Caco-2 (cell line): ENCODE measurements around the gene RRP1B. TPM values are rescaled to one million over a fixed set of nuclear protein-coding genes. Genes with fewer than 3 reads are reported as not detected.

Source experiments
- BruUV-seq: library from RNA; stranded (reverse); fragments of 400-500 nt; replicated peaks from 2 replicates; lab custom pipeline; 2021; lab: Mats Ljungman, UMichigan
- CTCF ChIA-PET: fragments of 300-600 bp; sonication (Branson Sonifier 250); formaldehyde crosslinking; loops from one replicate; lab custom pipeline; 2022; ENCODE audit warnings: antibody characterized with exemption; lab: Charles Lee
- POLR2A ChIA-PET: fragments of 300-600 bp; sonication (Branson Sonifier 250); formaldehyde crosslinking; loops from one replicate; lab custom pipeline; 2022; ENCODE audit warnings: antibody characterized with exemption; lab: Charles Lee
- DNase-seq, 2 experiments: peaks; one replicate each; pipeline versions ENCODE4 v3.0.0 to v3.0.0-alpha.2; 2020 to 2022
- H3K27me3 ChIP-seq: replicated peaks from 2 replicates; pipeline ENCODE4 v1.6.0; 2011; ENCODE audit warnings: low read length; ENCODE audit not compliant: control insufficient read depth, insufficient read depth
- H3K36me3 ChIP-seq: 2 replicates; pipeline ENCODE4 v1.5.1; 2011; ENCODE audit warnings: low read length; ENCODE audit not compliant: control insufficient read depth, insufficient read depth
- H3K4me1 ChIP-seq: fragments of 250-450 bp; sonication (Bioruptor Pico); 2 replicates; pipeline ENCODE4 v1.5.1; 2020; ENCODE audit warnings: mild to moderate bottlenecking
- H3K4me3 ChIP-seq: 2 replicates; pipeline ENCODE4 v1.5.1; 2011; ENCODE audit warnings: low read depth, mild to moderate bottlenecking, control low read depth, low read length
- H3K9me3 ChIP-seq: fragments of 250-450 bp; sonication (Bioruptor Pico); 2 replicates; pipeline ENCODE4 v1.5.1; 2020; ENCODE audit warnings: mild to moderate bottlenecking, moderate library complexity
- H3K27ac Mint-ChIP-seq: one replicate; pipeline ENCODE4 v1.8.0; 2022; ENCODE audit warnings: mixed read lengths; ENCODE audit not compliant: unreplicated experiment
- H3K27me3 Mint-ChIP-seq: one replicate; pipeline ENCODE4 v1.8.0; 2022; ENCODE audit warnings: mixed read lengths; ENCODE audit not compliant: insufficient read depth, unreplicated experiment
- H3K36me3 Mint-ChIP-seq: one replicate; pipeline ENCODE4 v1.8.0; 2022; ENCODE audit warnings: mild to moderate bottlenecking, mixed read lengths; ENCODE audit not compliant: insufficient read depth, unreplicated experiment
- H3K4me1 Mint-ChIP-seq: one replicate; pipeline ENCODE4 v1.8.0; 2022; ENCODE audit warnings: low read depth, mixed read lengths; ENCODE audit not compliant: unreplicated experiment
- H3K4me3 Mint-ChIP-seq: one replicate; pipeline ENCODE4 v1.8.0; 2022; ENCODE audit warnings: mild to moderate bottlenecking, moderate library complexity, mixed read lengths; ENCODE audit not compliant: unreplicated experiment
- H3K9me3 Mint-ChIP-seq: one replicate; pipeline ENCODE4 v1.8.0; 2022; ENCODE audit warnings: mixed read lengths; ENCODE audit not compliant: unreplicated experiment
- CTCF ChIP-seq, 2 experiments: fragments of 200-600 bp in 1 of 2; IDR thresholded peaks; 1 replicate in 1 of 2; 2 replicates in 1 of 2; pipeline versions ENCODE4 v1.5.1 to v1.8.0; 2011 to 2022; ENCODE audit warnings: antibody characterized with exemption in 1 of 2, control low read depth in 1 of 2, inconsistent platforms in 1 of 2, low read depth in 1 of 2, low read length in 1 of 2, mild to moderate bottlenecking in 1 of 2, moderate library complexity in 1 of 2; ENCODE audit not compliant: insufficient read depth in 1 of 2, severe bottlenecking in 1 of 2, unreplicated experiment in 1 of 2
- intact Hi-C: fragments of 100-400 bp; cut with micrococcal nuclease; formaldehyde crosslinking; loops from one replicate; pipeline ENCODE4 v1.10.0; 2022; ENCODE audit not compliant: unreplicated experiment
- total RNA-seq: library from RNA; stranded (reverse); gene quantifications from 2 replicates; pipeline ENCODE4 v1.2.3, GENCODE V29; 2022

RRP1B gene
- total RNA-seq, 1 experiment from 2014 or later = 49.5 TPM

- H3K36me3 Mint-ChIP-seq = peaks cover 87% of the 10 kb centered on the region
- intact Hi-C loops = no loop called here
These were observed 31.0 kb downstream of the RRP1B start for GRCh38 chr21:43690346-43690745.

DNA sequence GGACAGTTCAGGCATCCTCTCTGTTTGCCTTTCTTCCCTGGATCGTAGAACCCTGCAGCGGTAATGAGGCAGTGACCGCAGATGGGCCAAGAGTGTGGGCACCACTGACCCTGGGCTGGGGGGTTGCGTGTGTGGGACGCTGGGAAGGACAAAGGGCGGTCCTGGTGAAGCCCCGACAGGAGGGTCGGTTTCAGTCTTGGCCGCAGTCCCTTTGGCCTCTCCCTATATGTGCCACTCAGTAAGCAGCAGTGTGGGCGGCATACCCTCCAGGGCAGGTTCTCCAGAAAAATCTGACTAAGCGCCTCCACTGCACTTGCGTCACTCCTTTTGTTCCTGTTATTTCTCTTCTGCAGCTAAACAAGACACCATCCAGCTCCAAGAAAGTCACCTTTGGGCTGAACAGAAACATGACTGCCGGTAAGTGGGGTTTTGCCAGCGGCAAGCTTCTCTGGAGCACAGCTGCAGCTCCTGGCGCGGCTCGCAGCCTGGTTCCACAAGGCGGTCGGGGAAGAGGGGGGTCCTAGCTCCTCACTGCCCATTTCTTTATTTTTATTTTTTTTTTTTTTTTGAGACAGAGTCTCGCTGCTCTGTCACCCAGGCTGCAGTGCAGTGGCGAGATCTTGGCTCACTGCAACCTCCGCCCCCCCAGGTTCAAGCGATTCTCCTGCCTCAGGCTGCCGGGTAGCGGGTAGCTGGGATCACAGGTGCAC is 31.9 kb downstream of the RRP1B start:
- peak overlapping the region; percentile 34 for H3K27ac Mint-ChIP-seq
- H3K4me3 Mint-ChIP-seq = no peak overlapping the region
- Histone ChIP-seq H3K27me3 (no peaks in the 10 kb centered on the region), H3K4me1 (no peaks in the 10 kb centered on the region), H3K9me3 (no peaks in the 10 kb centered on the region), H3K36me3 (peaks cover 4% of the 10 kb centered on the region; the same call in 1 of the 2 replicates), H3K4me3 (no peak overlapping the region)
- TF ChIP-seq CTCF (IDR thresholded peaks at IDR 0.05; ENCODE audit: insufficient read depth in 1 of 2, low read depth in 1 of 2, low read length in 1 of 2, severe bottlenecking in 1 of 2, unreplicated experiment in 1 of 2) = no peak
- DNase-seq = no peak
- intact Hi-C loops = no loop called here
- H3K36me3 Mint-ChIP-seq = peaks cover 87% of the 10 kb centered on the region
- ChIA-PET CTCF (no interaction called here), POLR2A (interaction anchor here (0.6 to 0.7 kb wide), 2 partner anchors 722 to 1452 kb away, joined by 3 read pairs; no protein-coding TSS in a partner anchor)
- H3K27me3 Mint-ChIP-seq = no peaks in the 10 kb centered on the region
- no TSS peak for BruUV-seq
- no peaks in the 10 kb centered on the region for H3K4me1 Mint-ChIP-seq
- no peaks in the 10 kb centered on the region for H3K9me3 Mint-ChIP-seq

More at GRCh38 chr21:43690346-43690745, 31.0 kb downstream of the RRP1B start:
- Mint-ChIP-seq H3K4me1 (no peaks in the 10 kb centered on the region), H3K27ac (peak overlapping the region; percentile 34), H3K27me3 (no peaks in the 10 kb centered on the region), H3K4me3 (no peak overlapping the region), H3K9me3 (no peaks in the 10 kb centered on the region)
- Histone ChIP-seq H3K9me3 (no peaks in the 10 kb centered on the region), H3K36me3 (peaks cover 2% of the 10 kb centered on the region; the same call in 1 of the 2 replicates), H3K4me1 (no peaks in the 10 kb centered on the region), H3K4me3 (no peak overlapping the region), H3K27me3 (no peaks in the 10 kb centered on the region)
- ChIA-PET CTCF (no interaction called here), POLR2A (no interaction called here)
- DNase-seq = no peak
- no peak for TF ChIP-seq CTCF (IDR thresholded peaks at IDR 0.05; ENCODE audit: insufficient read depth in 1 of 2, low read depth in 1 of 2, low read length in 1 of 2, severe bottlenecking in 1 of 2, unreplicated experiment in 1 of 2)
- BruUV-seq = no TSS peak

DNA sequence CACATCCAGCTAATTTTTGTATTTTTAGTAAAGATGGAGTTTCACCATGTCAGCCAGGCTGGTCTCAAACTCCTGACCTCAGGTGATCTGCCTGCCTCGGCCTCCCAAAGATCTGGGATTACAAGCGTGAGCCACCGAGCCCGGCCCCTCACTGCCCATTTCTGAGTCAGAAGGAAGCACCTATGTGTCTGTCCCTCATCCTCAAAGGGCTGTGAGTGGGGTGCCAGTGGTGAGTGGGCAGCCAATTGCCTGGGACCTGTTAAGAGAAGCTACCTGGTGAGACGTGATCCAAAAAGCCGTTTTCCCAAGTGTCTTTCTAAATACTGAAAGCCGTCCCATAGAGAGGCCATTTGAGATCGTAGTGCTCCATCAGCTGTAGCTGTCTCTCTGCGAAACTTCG is 32.4 kb downstream of the RRP1B start:
- Mint-ChIP-seq H3K27me3 (no peaks in the 10 kb centered on the region), H3K9me3 (no peaks in the 10 kb centered on the region), H3K36me3 (peaks cover 87% of the 10 kb centered on the region), H3K4me1 (no peaks in the 10 kb centered on the region), H3K27ac (no peak overlapping the region), H3K4me3 (no peak overlapping the region)
- intact Hi-C loops = no loop called here
- no peak for DNase-seq
- H3K4me1 ChIP-seq = no peaks in the 10 kb centered on the region
- BruUV-seq = no TSS peak
- no peak overlapping the region for H3K4me3 ChIP-seq
- no peaks in the 10 kb centered on the region for H3K9me3 ChIP-seq
- POLR2A ChIA-PET = no interaction called here
- peaks cover 4% of the 10 kb centered on the region; the same call in 1 of the 2 replicates for H3K36me3 ChIP-seq
- no peak for TF ChIP-seq CTCF (IDR thresholded peaks at IDR 0.05; ENCODE audit: insufficient read depth in 1 of 2, low read depth in 1 of 2, low read length in 1 of 2, severe bottlenecking in 1 of 2, unreplicated experiment in 1 of 2)
- no peaks in the 10 kb centered on the region for H3K27me3 ChIP-seq
- CTCF ChIA-PET = no interaction called here
